ENCODE results near the gene USP15. TPM values are rescaled to one million over a fixed set of nuclear protein-coding genes. Genes with fewer than 3 reads are reported as not detected.
"Not testable (repeated sequence)": the region's sequence is repeated elsewhere in the genome, so short reads cannot be mapped to it uniquely, and the experiment has no call there.

Gene USP15
- total and polyA plus RNA-seq, 2 donors from 2014 or later, result 31.7 to 62.8 TPM

DNA sequence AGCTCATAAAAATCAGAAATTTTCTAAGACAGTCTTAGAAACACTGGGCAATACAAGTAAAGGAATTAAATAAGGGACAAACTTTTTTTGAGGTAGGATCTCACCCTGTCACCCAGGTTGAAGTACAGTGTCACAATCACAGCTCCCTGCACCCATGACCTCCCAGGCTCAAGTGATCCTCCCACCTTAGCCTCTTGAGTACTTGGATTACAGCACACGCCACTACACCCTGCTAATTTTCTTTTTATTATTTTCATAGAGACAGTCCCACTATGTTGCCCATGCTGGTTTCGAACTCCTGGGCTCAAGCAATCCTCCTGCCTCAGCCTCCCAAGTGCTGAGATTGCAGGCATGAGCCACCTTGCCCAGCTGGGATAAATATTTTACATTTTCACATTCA, 90.3 kb downstream of the USP15 start:
- no peak for FAIRE-seq
- Histone ChIP-seq H3K27ac (ENCODE audit: low read depth in 2 of 2, low read length in 2 of 2) (no peak overlapping the region), H3K9ac (ENCODE audit: low read length in 3 of 3) (no peak overlapping the region), H3K9me3 (ENCODE audit: control insufficient read depth in 2 of 3, insufficient read depth in 1 of 3, low read length in 3 of 3) (no peaks in the 10 kb centered on the region), H3K4me1 (ENCODE audit: control insufficient read depth in 2 of 3, insufficient read depth in 2 of 3, low read depth in 1 of 3, low read length in 3 of 3) (no peaks in the 10 kb centered on the region), H3K27me3 (ENCODE audit: control insufficient read depth, insufficient read depth, low read length) (no peaks in the 10 kb centered on the region), H3K4me3 (ENCODE audit: low read length in 3 of 3) (no peak overlapping the region), H3K36me3 (ENCODE audit: control insufficient read depth in 2 of 3, insufficient read depth in 3 of 3, low read length in 3 of 3) (no peaks in the 10 kb centered on the region)
- TF ChIP-seq, protein P1, sequence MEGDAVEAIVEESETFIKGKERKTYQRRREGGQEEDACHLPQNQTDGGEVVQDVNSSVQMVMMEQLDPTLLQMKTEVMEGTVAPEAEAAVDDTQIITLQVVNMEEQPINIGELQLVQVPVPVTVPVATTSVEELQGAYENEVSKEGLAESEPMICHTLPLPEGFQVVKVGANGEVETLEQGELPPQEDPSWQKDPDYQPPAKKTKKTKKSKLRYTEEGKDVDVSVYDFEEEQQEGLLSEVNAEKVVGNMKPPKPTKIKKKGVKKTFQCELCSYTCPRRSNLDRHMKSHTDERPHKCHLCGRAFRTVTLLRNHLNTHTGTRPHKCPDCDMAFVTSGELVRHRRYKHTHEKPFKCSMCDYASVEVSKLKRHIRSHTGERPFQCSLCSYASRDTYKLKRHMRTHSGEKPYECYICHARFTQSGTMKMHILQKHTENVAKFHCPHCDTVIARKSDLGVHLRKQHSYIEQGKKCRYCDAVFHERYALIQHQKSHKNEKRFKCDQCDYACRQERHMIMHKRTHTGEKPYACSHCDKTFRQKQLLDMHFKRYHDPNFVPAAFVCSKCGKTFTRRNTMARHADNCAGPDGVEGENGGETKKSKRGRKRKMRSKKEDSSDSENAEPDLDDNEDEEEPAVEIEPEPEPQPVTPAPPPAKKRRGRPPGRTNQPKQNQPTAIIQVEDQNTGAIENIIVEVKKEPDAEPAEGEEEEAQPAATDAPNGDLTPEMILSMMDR (IDR thresholded peaks at IDR 0.05; ENCODE audit: borderline replicate concordance, extremely low read depth, insufficient read depth), result no peak
- intact Hi-C loops (cut with DNase I), result no loop called here
- DNase-seq, result no peak

- FAIRE-seq, result no peak
- Histone ChIP-seq H3K9me3 (ENCODE audit: control insufficient read depth in 2 of 3, insufficient read depth in 1 of 3, low read length in 3 of 3) (no peaks in the 10 kb centered on the region), H3K4me1 (ENCODE audit: control insufficient read depth in 2 of 3, insufficient read depth in 2 of 3, low read depth in 1 of 3, low read length in 3 of 3) (no peaks in the 10 kb centered on the region), H3K36me3 (ENCODE audit: control insufficient read depth in 2 of 3, insufficient read depth in 3 of 3, low read length in 3 of 3) (no peaks in the 10 kb centered on the region), H3K27ac (ENCODE audit: low read depth in 2 of 2, low read length in 2 of 2) (no peak overlapping the region), H3K9ac (ENCODE audit: low read length in 3 of 3) (no peak overlapping the region), H3K4me3 (ENCODE audit: low read length in 3 of 3) (no peak overlapping the region), H3K27me3 (ENCODE audit: control insufficient read depth, insufficient read depth, low read length) (no peaks in the 10 kb centered on the region)
- DNase-seq, result no peak
- intact Hi-C loops (cut with DNase I), result no loop called here
- TF ChIP-seq, protein P1 (IDR thresholded peaks at IDR 0.05; ENCODE audit: borderline replicate concordance, extremely low read depth, insufficient read depth), result no peak
Measured at GRCh38 chr12:62351326-62351725, 91.1 kb downstream of the USP15 start.

GRCh38 chr12:62361048-62361447, 100.8 kb downstream of the USP15 start:
- TF ChIP-seq, protein P1 (IDR thresholded peaks at IDR 0.05; ENCODE audit: borderline replicate concordance, extremely low read depth, insufficient read depth), result no peak
- intact Hi-C loops (cut with DNase I), result no loop called here
- no peak overlapping the region for H3K4me3 ChIP-seq (ENCODE audit: low read length in 3 of 3)
- H3K27me3 ChIP-seq (ENCODE audit: control insufficient read depth, insufficient read depth, low read length), result no peaks in the 10 kb centered on the region
- no peaks in the 10 kb centered on the region for H3K36me3 ChIP-seq (ENCODE audit: control insufficient read depth in 2 of 3, insufficient read depth in 3 of 3, low read length in 3 of 3)
- no peaks in the 10 kb centered on the region for H3K4me1 ChIP-seq (ENCODE audit: control insufficient read depth in 2 of 3, insufficient read depth in 2 of 3, low read depth in 1 of 3, low read length in 3 of 3)
- no peak for DNase-seq
- peaks cover 0 to 2% (median 0%) of the 10 kb centered on the region in 3 donors for H3K9me3 ChIP-seq (ENCODE audit: control insufficient read depth in 2 of 3, insufficient read depth in 1 of 3, low read length in 3 of 3)
- H3K27ac ChIP-seq (ENCODE audit: low read depth in 2 of 2, low read length in 2 of 2), result no peak overlapping the region
- FAIRE-seq, result no peak
- H3K9ac ChIP-seq (ENCODE audit: low read length in 3 of 3), result no peak overlapping the region

GRCh38 chr12:62363506-62363905, 103.3 kb downstream of the USP15 start:
- no peak overlapping the region for H3K4me3 ChIP-seq (ENCODE audit: low read length in 3 of 3)
- H3K36me3 ChIP-seq (ENCODE audit: control insufficient read depth in 2 of 3, insufficient read depth in 3 of 3, low read length in 3 of 3), result no peaks in the 10 kb centered on the region
- H3K27me3 ChIP-seq (ENCODE audit: control insufficient read depth, insufficient read depth, low read length), result no peaks in the 10 kb centered on the region
- H3K9ac ChIP-seq (ENCODE audit: low read length in 3 of 3), result no peak overlapping the region
- FAIRE-seq (no peak), DNase-seq (no peak)
- TF ChIP-seq, protein P1 (IDR thresholded peaks at IDR 0.05; ENCODE audit: borderline replicate concordance, extremely low read depth, insufficient read depth), result no peak
- intact Hi-C loops (cut with DNase I), result no loop called here
- H3K27ac ChIP-seq (ENCODE audit: low read depth in 2 of 2, low read length in 2 of 2), result no peak overlapping the region
- H3K9me3 ChIP-seq (ENCODE audit: control insufficient read depth in 2 of 3, insufficient read depth in 1 of 3, low read length in 3 of 3), result peaks cover 0 to 2% (median 0%) of the 10 kb centered on the region in 3 donors
- no peaks in the 10 kb centered on the region for H3K4me1 ChIP-seq (ENCODE audit: control insufficient read depth in 2 of 3, insufficient read depth in 2 of 3, low read depth in 1 of 3, low read length in 3 of 3)

DNA sequence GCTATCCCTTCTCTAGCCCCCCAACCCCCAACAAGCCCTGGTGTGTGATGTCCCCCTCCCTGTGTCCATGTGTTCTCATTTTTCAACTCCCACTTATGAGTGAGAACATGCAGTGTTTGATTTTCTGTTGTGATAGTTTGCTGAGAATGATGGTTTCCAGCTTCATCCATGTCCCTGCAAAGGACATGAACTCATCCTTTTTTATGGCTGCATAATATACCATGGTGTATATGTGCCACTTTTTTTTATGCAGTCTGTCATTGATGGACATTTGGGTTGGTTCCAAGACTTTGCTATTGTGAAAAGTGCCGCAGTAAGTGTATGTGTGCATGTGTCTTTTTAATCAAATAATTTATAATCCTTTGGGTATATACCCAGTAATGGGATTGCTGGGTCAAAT, 104.5 kb downstream of the USP15 start:
- H3K27ac ChIP-seq (ENCODE audit: low read depth in 2 of 2, low read length in 2 of 2); intact Hi-C loops (cut with DNase I); FAIRE-seq; DNase-seq; H3K27me3 ChIP-seq (ENCODE audit: control insufficient read depth, insufficient read depth, low read length); H3K36me3 ChIP-seq (ENCODE audit: control insufficient read depth in 2 of 3, insufficient read depth in 3 of 3, low read length in 3 of 3); H3K9me3 ChIP-seq (ENCODE audit: control insufficient read depth in 2 of 3, insufficient read depth in 1 of 3, low read length in 3 of 3); H3K9ac ChIP-seq (ENCODE audit: low read length in 3 of 3); H3K4me1 ChIP-seq (ENCODE audit: control insufficient read depth in 2 of 3, insufficient read depth in 2 of 3, low read depth in 1 of 3, low read length in 3 of 3); H3K4me3 ChIP-seq (ENCODE audit: low read length in 3 of 3): not testable (repeated sequence)

DNA sequence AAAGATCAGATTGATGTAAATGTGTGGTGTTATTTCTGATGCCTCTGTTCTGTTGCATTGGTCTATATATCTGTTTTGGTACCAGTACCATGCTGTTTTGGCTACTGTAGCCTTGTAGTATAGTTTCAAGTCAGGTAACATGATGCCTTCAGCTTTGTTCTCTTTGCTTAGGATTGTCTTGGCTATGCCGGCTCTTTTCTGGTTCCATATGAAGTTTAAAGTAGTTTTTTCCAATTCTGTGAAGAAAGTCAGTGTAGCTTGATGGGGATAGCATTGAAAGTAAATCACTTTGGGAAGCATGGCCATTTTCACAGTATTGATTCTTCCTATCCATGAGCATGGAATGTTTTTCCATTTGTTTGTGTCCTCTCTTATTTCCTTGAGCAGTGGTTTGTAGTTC, 105.6 kb downstream of the USP15 start:
- intact Hi-C loops (cut with DNase I); H3K4me3 ChIP-seq (ENCODE audit: low read length in 3 of 3); FAIRE-seq; H3K27me3 ChIP-seq (ENCODE audit: control insufficient read depth, insufficient read depth, low read length); H3K9ac ChIP-seq (ENCODE audit: low read length in 3 of 3); H3K4me1 ChIP-seq (ENCODE audit: control insufficient read depth in 2 of 3, insufficient read depth in 2 of 3, low read depth in 1 of 3, low read length in 3 of 3); H3K36me3 ChIP-seq (ENCODE audit: control insufficient read depth in 2 of 3, insufficient read depth in 3 of 3, low read length in 3 of 3); DNase-seq; H3K27ac ChIP-seq (ENCODE audit: low read depth in 2 of 2, low read length in 2 of 2); H3K9me3 ChIP-seq (ENCODE audit: control insufficient read depth in 2 of 3, insufficient read depth in 1 of 3, low read length in 3 of 3): not testable (repeated sequence)
